Lower leg skin (tissue), 3 donors: ENCODE results near the gene CPNE8.

Source experiments
- POLR2A ChIP-seq, 2 donors: fragments of 450-650 bp; IDR thresholded peaks; one replicate each; pipeline ENCODE4 v1.6.1; 2016 to 2017; ENCODE audit warnings: antibody characterized with exemption in 2 of 2, mild to moderate bottlenecking in 1 of 2, moderate library complexity in 1 of 2
- TF ChIP-seq, protein P1 (sequence below), 3 donors: fragments of 450-650 bp; IDR thresholded peaks; one replicate each; pipeline ENCODE4 v1.5.1; 2016; ENCODE audit warnings: antibody characterized with exemption in 3 of 3, mild to moderate bottlenecking in 3 of 3, moderate library complexity in 2 of 3

DNA sequence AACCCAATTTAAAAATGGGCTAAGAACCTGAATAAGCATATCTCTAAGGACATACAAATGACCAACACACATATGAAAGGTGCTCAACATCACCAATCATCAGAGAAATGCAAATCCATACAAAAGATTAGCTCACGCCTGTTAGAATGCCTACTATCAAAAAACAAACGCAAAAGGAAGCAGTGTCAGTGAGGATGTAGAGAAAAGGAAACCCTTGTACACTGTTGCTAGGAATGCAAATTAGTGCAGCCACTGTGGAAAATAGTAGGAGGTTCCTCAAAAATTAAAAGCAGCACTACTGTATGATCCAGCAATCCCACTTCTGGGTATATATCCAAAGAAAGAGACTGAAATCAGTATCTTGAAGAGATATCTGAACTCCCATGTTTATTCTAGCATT, 133.0 kb downstream of the CPNE8 start:
- TF ChIP-seq, protein P1, sequence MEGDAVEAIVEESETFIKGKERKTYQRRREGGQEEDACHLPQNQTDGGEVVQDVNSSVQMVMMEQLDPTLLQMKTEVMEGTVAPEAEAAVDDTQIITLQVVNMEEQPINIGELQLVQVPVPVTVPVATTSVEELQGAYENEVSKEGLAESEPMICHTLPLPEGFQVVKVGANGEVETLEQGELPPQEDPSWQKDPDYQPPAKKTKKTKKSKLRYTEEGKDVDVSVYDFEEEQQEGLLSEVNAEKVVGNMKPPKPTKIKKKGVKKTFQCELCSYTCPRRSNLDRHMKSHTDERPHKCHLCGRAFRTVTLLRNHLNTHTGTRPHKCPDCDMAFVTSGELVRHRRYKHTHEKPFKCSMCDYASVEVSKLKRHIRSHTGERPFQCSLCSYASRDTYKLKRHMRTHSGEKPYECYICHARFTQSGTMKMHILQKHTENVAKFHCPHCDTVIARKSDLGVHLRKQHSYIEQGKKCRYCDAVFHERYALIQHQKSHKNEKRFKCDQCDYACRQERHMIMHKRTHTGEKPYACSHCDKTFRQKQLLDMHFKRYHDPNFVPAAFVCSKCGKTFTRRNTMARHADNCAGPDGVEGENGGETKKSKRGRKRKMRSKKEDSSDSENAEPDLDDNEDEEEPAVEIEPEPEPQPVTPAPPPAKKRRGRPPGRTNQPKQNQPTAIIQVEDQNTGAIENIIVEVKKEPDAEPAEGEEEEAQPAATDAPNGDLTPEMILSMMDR (IDR thresholded peaks at IDR 0.05): no peak
- TF ChIP-seq POLR2A (IDR thresholded peaks at IDR 0.05): no peak
